HG02852 (cell line): ENCODE results near the gene CSF1R.
A peak's percentile ranks its signal among the peaks of the same experiment; 100 is the strongest.

Experiments used
- ATAC-seq: cut with Tn5 transposase; IDR thresholded peaks from one replicate; pipeline ENCODE4 v1.9.1; 2021; ENCODE audit warnings: mild to moderate bottlenecking, moderate library complexity; ENCODE audit not compliant: unreplicated experiment

The CSF1R gene

DNA sequence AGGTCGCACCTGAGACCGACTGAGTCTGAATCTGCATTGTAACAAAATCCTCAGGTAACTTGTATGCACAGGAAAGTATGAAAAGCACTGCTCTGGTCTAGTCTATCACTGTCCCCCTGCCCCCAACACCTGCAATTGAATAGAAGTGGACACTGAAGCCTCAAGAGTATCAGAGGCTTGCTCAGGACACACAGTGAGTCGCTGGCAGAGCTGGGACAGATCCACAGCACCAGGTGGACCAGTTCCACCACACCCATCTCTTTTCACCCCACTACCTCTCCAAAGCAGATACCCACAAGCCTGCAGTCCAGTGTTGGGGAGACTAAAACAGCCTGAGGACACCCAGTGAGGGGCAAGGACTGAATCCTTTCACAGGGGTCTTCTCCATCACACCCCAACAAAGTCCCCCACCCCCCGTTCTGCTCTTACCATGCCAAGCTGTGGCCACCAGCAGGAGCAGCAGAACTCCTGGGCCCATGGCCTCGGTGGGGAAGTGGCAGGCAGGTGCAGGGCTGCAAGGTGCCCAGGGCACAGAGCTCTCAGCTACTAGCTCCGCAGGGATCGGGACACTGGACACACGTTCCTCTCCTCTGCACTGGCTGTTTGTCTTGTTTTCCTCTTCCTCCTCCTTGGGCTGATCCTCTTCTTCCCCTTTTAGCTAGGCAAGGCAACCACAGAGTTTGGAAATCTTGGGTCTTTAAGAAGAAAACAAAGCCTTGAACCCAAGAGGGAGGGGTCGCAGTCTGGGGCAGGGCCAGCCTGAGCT is at the start of gene CSF1R:
CSF1R (minus strand) TSS at position 605 of the 766 bp plus-strand sequence; CDS start at position 478, 127 bp downstream.
- ATAC-seq: no peak

DNA sequence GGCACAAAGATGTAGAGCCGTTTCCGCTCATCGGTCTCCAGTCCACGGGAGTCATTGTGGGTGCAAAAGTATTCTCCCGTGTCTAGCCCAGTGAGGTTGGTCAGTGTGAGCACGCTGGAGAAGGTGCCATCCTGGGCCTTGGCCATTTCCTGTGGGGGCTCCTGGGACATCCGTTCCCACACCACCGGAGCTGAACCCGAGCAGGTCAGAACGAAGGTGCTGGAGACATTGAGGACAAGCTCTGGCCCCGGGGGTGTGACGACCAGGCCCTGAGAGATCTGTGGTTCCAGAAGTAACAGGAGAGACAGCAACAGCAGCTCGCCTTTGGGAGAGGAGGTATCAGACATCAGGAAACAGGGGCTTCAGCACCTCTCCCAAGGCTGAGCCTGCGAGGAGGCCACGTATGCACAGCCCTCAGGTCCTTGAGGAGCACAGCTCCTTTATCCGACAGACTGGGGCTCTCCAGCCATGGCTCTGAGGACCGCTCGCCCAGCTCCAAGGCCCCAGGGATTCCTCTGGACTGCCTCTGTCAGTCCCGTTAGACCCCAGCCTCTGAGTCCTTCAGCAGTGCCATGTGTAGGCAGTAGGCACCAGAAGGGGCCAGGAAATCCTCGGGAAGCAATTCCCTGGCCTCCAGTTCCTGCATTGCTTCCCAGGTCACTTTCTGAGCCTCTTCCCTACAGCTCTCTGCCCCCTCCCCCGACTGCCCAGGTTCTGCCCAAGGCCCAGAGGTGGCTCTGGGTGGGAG is 49.4 kb upstream of the CSF1R start:
- no peak for ATAC-seq

DNA sequence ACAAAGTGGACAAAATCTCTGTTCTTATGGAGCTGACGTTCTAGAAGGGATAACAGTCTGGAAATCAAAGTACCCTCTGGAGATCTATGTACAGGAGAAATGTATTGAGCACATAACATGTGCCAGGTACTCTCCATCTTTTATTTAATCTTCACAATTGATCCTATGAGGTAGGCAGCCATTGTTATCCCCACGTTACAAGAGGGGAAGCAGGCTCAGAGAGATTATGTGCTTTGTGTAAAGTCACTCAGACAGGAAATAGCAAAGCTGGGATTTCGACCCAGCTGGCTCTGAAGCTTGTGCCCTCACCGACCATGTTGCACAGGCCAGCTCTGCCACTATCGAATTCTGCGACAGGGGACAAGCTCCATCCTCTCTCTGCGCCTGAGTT is 47.8 kb upstream of the CSF1R start:
- ATAC-seq: no peak

DNA sequence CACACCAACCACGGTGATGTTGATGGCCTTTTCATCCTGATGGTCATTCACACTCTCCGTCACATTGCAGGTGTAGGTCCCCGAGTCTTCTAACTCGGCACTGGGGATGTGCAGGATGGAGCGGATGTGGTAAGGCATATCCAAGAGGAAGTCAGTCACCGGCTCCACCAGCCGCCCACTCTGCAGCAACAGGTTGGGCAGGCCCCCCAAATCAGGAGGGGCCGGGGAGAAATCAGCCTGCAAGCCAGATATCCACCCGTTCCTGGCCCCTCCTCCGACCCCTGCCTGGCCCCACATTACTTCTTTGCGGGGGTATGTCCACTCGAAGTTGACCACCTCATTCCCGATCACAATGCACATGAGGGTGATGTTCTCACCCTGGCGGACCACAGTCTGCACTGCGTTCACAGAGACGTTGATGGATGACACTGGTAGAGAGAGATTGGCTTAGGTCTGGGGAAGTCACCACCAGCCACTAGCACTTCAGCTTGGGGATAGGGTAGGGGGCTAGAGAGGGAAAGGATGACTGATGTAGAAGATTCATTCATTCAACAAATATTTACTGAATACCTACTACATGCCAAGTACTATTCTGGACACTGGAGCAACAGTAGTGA is 47.3 kb upstream of the CSF1R start:
- no peak for ATAC-seq

DNA sequence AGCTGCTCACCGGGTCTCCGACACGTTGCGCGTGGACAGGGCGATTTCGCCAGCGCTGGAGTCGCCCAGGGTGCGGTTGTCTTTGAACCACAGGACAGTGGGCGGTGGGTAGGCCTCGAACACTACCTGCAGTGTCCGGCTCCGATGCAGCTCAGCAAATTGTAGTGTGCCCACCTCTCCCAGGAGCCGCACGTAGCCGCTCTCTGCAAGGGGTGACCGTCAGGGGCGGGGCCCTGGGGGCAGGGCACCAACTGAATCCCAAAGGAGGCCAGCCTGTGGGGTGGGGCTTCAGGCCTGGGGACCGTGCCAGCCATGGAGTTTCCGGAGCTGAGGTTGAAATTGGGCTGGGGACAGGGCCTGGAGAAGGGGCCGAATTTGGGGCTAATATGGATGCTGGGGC is 46.4 kb upstream of the CSF1R start:
- ATAC-seq: no peak

DNA sequence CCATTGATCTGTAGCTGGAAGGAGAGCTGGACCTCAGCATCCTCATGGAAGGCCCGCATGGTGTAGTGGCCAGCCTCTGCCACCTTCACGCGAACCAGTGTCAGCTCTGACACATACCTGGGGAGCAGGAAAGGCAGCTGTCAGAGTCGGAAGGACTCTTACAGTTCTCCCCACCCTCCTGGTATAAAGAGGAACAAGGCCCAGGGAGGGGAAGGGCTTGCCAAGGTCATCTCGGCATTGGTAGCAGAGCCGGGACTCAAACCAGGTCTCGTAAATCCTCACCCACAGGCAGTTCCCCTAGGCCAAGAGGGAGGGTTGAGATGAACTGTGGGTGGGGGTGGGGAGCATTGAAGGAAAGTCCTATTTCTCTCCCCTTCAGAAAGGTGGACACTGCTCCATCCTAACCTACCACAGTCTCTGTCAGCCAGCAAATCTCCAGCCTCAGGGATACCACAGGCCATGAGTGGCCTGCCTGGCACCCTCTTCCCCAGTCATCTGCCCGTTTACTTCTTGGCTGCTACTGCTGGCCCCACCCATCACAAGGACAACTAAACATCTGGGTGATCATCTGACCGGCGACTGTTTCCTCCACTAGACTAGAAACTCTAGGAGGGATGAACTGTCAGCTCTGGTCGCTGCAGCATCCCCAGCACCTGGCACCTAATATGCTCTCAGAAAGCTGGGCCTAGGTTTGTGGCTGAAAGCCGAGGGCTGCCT is 45.8 kb upstream of the CSF1R start:
- ATAC-seq: no peak

DNA sequence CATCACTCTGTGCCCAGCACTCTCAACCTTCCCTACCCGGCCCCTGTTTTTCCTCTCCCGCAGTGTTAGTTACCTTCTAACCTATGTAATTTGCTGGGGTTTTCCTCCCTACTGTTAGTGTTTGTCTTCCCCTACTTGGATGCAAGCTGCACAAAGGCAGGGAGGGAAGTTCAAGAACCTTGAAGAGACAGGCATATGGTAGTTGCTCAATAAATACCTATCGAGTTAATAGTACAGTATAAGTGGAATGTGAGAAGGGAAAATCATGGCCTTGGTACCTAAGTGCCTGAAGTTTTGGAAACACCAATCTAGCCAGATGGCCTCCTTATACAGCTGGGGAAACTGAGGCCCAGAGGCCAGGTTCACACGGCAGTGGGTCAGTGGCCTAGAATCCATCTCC is 45.1 kb upstream of the CSF1R start:
- no peak for ATAC-seq

DNA sequence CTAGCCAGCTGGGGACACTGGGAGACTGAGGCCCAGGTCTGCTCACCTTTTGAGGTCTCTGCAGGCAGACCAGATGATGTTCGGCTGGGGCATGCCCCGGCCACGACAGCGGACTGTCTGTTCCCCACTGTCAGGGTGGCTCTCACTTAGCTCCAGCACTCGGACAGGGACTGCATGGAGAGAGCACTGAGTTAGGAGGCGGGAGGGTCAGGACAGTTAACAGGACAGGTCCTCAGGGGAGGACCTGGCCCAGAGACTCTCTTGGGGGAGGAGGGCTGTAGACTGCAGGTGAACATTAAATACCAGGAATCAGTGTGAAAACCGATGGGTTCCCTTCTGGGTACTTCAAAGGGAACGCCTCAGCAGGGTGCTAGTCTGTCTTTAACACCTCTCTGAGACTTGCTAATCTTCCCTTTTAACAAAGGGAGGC is 44.2 kb upstream of the CSF1R start:
- ATAC-seq: no peak

DNA sequence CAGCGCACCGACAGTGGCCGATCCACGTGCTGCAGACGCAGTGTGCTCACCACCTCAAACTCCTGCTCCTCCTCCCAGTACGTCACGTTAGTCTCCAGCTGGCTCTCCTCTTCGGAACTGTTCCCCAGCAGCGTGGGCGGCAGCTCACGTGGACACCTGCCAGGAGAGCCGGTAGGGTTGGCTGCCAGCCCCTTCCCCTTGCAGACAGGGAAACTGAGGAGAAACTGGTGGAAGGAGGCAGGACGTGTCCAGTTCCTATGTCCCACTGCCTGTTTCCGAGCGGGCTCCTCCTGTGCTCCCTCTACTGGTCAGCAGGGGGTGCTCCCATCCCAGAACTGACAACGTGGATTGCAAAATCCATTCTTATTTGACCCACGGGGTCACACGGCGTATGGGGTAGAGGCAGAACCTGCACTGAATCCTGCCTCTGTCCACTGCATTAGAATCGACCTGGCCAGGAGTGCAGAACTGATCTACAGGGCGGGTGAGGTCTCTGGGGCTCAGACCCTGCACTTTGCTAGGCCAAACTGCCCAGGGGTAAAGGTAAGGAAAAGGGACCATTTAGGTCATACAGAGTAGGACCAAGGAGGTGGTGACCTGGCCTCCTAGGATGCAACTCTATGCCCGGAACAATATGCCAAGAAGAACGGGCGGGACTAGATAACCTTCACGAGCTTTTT is 43.6 kb upstream of the CSF1R start:
- ATAC-seq: peak; percentile 54

DNA sequence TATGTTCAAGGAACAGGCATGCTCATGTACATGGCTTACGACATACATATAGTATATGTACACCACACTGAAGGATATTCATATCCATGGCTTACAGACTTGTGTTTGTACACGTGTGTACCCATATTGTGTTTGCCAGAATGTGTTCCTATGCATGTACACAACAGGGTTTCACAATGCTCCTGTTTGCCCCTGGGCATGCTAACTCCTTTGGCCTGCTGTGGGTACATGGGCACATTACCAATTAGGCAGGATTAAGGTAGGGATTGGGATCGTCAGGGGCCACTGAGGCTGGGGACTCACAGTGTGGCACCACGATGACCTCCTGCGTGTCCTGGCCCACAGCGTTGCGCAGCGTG is 43.1 kb upstream of the CSF1R start:
- ATAC-seq: no peak

DNA sequence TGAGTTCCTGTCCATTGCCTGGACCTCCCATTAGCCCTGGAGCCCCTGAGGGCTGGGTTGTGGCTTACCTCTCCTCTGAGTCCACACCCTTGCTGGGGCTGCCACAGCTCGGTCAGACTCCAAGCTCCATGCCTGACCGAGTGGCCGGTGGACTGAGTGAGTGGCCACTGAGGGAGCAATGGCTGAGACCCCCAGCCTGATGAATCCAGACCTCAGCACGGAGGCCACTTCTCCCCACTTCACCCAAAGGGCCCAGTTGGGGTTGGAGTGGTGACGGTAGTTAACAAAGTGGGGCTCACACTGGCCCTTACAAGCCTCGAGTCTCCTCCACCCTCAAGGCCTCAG is 40.5 kb upstream of the CSF1R start:
- no peak for ATAC-seq

DNA sequence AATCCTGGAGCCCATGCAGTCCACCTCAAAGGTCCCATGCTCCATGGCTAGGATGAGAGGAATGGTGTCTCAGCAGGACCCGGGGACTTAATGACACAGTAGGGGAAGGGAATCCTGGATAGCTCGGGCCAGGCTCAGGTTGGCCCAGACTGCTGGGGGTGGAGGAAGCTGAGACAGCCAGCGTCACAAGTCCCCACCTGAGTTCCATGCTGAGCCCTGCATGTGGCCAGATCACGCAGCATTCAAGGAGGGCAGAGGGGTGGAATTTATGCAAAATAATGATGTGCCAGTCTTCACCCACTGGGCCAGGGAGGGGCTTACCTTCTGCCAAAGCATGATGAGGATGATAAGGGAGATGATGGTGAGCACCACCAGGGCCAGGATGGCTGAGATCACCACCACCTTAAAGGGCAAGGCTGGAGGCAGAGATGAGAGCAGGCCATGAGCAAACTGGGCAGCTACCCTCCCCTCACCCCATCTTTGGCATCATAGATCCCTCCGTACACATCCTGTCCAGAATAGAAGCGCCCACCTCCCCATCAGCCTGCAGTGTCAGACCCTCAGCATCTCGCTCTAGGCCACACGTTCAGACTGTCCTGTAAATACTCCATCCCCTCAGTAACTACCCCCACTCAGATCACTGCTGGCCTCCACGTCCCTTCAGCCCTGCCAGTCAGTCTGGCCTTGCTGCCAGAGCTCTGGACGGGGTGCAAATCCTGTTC is 40.0 kb upstream of the CSF1R start:
- no peak for ATAC-seq

DNA sequence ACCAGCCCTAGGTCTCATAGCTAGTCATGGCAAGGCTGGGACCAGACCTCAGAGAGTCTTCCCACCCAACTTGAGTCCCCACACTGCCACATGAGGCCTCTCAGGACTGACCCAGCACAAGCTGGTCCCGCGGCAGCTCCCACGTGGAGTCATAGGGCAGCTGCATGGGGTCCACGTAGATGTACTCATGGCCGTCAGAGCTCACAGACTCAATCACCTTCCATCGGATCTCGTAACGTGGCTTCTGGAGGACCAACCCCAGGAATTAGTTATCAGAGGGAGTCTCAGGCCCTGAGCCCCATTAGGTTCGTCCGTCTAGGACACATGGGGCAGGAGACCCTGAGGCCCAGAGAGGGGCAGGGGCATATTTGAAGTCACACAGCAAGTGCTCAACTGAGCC is 39.0 kb upstream of the CSF1R start:
- ATAC-seq: no peak

DNA sequence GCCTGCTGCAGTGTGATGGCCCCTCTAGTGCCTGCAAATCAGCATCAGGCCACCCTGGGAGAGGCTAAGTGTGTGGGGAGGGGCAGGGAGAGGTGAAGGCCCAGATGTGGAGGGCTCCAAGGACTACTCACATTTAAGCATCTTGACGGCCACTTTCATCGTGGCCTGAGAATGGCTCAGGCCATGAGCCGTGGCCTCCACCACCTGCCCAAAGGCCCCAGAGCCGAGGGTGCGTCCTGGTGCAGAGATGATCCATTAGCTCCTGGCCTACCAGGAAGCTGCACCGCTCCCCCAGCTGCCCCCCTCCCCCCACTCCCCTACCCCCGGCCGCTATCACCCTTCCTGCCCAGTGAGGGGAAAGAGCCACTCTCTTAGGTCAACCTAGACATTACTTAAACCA is 38.2 kb upstream of the CSF1R start:
- ATAC-seq: no peak

DNA sequence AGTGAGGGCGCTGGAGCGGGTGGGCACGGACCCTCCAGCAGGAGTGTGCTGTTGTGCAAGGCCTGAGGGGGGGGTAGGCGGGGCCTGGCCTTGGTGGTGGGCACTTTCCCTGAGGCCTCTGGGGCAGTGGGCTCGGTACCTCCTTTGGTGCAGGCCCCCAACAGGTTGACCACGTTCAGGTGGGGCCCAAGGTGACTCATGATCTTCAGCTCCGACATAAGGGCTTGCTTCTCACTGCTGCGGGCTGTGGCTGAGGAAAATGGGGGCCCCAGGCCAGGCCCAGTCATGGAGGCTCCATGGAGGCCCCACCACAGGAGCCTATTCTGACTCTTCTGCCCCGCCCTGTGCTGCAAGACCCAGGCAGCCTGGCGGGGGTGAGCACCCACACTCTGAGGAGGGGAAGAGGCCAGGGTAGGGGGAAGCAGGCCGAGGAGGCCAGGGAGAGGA is 37.8 kb upstream of the CSF1R start:
- no peak for ATAC-seq

DNA sequence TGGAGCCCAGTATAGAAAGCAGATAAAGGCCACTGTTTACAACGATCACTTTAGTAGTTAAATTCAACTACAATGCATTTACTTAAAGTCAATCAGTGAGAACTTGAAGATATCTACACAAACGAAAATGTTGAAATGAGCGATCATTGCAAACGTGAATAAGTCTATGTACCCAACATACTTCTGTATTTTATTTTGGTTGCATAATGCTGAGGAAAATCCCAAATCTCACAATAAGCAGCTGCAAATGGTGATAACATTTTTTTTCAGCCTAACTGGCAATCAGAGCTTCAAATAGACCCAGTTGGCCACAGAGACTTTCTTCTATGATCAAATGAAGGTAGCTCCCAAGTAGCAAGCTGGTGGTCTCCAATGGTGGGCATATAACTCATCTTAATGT is 37.2 kb upstream of the CSF1R start:
- no peak for ATAC-seq

DNA sequence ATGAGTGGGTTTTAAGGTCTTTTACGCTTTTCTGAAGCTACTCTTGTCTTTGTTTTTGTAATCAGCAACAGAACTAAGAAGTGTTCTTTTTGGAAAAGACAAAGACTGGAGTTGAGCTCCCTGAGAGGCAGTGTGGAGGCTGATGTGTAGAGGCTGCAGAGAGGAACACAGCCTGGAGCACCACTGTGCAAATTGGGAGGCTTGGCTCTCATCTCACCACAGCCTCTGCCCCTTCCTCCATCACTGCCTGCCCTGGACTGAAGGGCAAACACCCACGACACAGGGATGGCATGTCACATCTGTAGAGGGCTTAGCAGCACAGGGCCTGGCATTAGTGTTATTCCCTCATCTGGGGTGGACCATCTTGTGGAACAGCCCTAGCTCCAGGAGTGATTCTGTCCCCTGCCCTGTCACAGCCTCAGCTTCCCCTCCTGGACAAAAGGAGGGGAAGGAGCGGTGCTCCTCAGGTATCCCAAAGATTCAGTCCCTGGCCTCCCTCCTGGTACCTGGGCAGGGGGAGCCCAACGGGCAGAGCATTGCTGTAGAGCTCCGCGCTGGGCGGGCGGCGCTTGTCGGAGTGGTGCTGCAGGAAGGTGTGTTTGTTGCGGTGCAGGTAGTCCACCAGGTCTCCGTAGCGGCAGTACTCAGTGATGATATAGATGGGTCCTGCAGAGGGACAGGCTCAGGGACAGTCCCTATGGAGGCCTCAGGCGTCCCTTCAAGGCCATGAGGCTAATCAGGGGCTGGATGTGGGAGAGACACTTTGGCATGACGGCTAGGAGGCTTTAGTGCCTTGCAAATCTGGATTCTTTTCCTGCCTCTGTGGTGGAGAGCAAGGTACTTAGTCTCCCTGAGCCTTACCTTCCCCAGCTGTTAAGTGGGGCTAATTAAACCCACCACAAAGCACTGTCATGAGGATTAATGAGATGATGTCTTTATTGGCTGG is 36.5 kb upstream of the CSF1R start:
- no peak for ATAC-seq

DNA sequence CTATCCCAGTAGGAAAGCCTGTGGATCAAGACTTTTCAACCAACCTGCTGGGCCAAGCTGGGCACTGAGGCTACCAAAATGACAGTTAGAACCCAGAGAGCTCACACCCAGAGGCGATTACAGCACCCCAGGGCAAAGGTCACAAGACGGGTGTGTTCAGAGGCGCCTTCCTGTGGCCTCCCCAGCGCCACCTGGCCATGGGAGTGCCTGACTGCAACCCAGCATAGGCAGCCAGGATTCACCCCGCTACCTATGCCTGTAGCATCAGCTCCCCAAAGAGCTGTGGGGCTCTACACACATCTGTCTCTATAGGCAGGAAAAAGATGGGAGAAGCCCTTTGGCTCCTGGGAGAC is 35.8 kb upstream of the CSF1R start:
- peak; percentile 57 for ATAC-seq

DNA sequence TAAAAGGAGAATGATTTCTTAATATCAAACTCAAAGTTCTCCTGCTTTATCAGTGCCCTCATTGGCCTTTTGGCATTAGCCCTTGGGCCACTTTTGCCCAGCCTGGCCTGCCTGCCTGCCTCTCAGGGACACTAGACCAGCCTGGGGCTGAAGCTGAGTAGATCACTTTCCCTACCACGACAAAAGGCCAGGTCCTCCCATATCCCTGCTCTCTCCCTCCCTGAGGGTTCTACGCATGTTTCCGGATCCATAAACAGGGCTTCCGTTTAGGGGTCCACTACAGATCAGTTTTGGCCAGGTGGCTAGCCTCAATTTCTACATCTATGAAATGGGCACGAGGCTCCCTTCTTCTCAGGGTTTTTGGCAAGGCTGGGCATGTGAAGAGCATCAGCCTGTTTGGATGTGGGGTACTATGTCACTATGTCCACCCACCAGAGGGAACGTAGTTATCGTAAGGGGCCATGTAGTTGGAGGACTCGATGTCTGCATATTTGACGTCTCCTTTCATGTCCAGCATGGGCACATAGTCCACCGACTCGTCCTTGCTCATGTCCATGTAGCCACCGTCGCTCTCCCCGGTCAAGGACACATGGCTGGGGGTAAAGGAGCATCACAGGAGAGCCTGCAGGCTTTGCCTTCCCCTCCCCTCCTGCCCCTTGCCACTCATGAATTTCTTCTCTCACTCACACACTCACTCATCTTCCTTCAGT is 35.2 kb upstream of the CSF1R start:
- no peak for ATAC-seq
